ENCODE results near the gene ADGRG2.

The ADGRG2 gene

DNA sequence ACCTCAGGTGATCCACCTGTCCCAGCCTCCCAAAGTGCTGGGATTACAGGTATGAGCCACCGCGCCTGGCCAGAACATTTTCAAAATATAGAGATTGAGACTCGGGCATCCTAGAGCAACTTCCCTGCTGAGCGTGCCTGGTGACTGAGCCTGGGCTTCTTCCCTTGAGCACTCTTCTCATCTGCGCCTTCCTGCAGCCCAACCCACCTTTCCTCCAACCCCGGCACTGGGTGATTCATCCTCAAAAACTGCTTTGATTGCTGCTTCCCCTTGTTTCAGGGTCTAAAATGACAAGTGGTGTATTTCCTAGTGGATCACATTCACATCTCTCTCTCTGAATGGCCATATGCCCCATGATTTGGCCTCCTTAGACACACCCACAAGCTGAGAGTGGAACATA, 176.1 kb downstream of the ADGRG2 start:
- FAIRE-seq (no peak), DNase-seq (ENCODE audit: insufficient read length) (no peak)
- TF ChIP-seq POLR2AphosphoS5 (IDR thresholded peaks at IDR 0.05; ENCODE audit: low read depth, low read length) (no peak), POLR2A (IDR thresholded peaks at IDR 0.05; ENCODE audit: low read depth, low read length) (no peak), TAF1 (IDR thresholded peaks at IDR 0.05; ENCODE audit: borderline replicate concordance, low read depth, low read length) (no peak)

GRCh38 chrX:18945483-18945882, 176.8 kb downstream of the ADGRG2 start:
- TF ChIP-seq POLR2A (IDR thresholded peaks at IDR 0.05; ENCODE audit: low read depth, low read length) = no peak
- no peak for TF ChIP-seq POLR2AphosphoS5 (IDR thresholded peaks at IDR 0.05; ENCODE audit: low read depth, low read length)
- no peak for TF ChIP-seq TAF1 (IDR thresholded peaks at IDR 0.05; ENCODE audit: borderline replicate concordance, low read depth, low read length)
- FAIRE-seq (no peak), DNase-seq (ENCODE audit: insufficient read length) (no peak)

DNA sequence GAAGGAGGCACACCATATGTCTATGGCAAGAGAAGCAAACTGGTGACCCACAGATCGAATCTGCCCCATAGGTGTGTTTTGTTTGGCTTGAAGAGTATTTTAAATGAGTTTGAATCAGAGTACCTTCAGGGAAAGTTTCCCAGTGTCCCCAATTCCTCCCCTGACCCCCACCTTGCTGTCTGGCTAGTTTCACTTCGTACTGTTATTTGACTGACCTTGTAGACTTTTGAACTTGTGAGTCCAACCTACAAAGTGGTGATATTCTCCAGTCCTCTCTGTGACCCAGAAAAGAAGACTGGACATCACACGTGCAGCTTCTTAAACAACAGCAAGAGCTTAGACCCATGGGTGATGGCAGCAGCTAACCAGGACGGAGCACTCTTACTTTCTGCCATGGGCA, 177.8 kb downstream of the ADGRG2 start:
- DNase-seq (ENCODE audit: insufficient read length) (no peak), FAIRE-seq (no peak)
- no peak for TF ChIP-seq POLR2A (IDR thresholded peaks at IDR 0.05; ENCODE audit: low read depth, low read length)
- no peak for TF ChIP-seq POLR2AphosphoS5 (IDR thresholded peaks at IDR 0.05; ENCODE audit: low read depth, low read length)
- TF ChIP-seq TAF1 (IDR thresholded peaks at IDR 0.05; ENCODE audit: borderline replicate concordance, low read depth, low read length) = no peak

DNA sequence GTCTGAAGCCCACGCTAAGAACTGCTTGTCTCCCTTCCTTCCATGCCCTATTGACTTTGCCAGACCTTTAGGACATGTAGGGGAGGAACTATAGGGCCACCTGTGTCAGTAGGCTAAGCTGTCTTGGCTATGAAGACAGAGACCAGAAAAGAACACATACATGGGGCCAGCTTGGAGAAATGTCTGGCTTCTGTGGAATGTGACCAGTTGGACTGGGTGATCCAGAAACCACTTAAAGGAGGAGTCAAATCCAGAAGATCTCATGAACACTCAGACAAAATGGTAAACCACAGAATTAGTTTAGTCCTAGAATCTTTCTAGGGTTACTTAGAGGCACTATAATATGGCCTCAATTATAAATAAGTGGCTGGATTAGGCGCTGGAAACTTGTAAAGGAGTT, 180.4 kb downstream of the ADGRG2 start:
- FAIRE-seq = no peak
- TF ChIP-seq POLR2A (IDR thresholded peaks at IDR 0.05; ENCODE audit: low read depth, low read length) = no peak
- TF ChIP-seq POLR2AphosphoS5 (IDR thresholded peaks at IDR 0.05; ENCODE audit: low read depth, low read length) = no peak
- TF ChIP-seq TAF1 (IDR thresholded peaks at IDR 0.05; ENCODE audit: borderline replicate concordance, low read depth, low read length) = no peak
- no peak for DNase-seq (ENCODE audit: insufficient read length)
